ENCODE data around the gene DYSF.

GRCh38 chr2:71570511-71570910, 117.2 kb downstream of the DYSF start:
- TF ChIP-seq SP1 (IDR thresholded peaks at IDR 0.05) = no peak
- TF ChIP-seq ARNT (IDR thresholded peaks at IDR 0.05) = no peak
- TF ChIP-seq LEF1 (IDR thresholded peaks at IDR 0.05; ENCODE audit: borderline replicate concordance) = no peak
- no peak for TF ChIP-seq HDGF (IDR thresholded peaks at IDR 0.05; ENCODE audit: borderline replicate concordance)
- TF ChIP-seq ZNF384 (IDR thresholded peaks at IDR 0.05) = no peak
- no peak for TF ChIP-seq FOXM1 (IDR thresholded peaks at IDR 0.05; ENCODE audit: borderline replicate concordance)
- no peak for TF ChIP-seq L3MBTL2 (conservative IDR thresholded peaks at IDR 0.05)
- TF ChIP-seq FOXK2 (IDR thresholded peaks at IDR 0.05) = no peak
- no peak for TF ChIP-seq TARDBP (IDR thresholded peaks at IDR 0.05)
- TF ChIP-seq SUZ12 (IDR thresholded peaks at IDR 0.05) = no peak
